Fibroblast of skin of right biceps (primary cell): ENCODE results near the gene TTC39B.
A peak's percentile ranks its signal among the peaks of the same experiment; 100 is the strongest.

Experiments
- DNase-seq: peaks from one replicate; pipeline ENCODE4 v3.0.0-alpha.2; 2013

The TTC39B gene

DNA sequence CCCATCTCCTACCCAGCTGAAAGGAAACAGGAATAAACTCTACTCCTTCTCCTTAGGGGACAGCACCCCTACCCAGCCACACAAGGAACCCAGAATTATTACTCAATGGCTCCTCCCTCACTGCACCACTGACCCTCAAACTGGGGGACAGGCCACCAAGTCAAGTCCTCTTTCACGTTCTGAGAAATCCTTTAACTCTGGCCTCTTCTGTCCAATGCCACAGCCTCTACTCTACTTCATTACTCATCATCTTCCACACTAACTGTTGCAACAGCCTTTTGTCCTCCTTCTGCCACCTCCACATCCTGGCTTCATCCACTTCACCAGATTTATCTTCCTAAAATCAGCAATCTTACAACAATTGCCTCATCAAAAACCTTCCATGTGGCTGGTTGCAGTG lies 6.8 kb downstream of the TTC39B start:
- no peak for DNase-seq

DNA sequence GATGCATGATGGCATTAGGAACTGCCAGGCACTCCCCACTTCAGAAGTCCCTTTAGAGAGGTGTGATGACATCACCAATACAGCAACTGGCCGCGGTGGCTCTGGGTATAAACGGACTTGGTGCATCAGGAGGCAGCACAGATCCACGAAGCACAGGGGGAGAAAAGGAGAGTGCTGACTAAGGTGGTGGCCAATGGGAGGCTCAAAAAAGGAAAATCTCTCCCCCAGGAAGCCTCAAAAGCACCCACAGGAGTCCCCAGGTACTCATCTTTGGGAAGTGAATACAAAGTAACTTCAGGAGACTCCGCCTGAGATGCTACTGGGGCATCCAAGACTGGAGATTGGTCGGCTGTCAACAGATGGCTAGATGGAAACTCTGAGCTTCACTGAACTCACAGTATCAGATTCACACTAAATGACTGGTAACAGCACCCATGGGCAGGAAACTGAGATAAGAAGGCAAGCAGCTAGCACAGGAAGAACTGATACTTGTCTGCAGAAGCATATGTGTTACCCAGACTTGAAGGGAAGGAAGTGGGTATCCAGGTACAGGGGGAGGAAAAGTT lies 7.6 kb downstream of the TTC39B start:
- DNase-seq: no peak

DNA sequence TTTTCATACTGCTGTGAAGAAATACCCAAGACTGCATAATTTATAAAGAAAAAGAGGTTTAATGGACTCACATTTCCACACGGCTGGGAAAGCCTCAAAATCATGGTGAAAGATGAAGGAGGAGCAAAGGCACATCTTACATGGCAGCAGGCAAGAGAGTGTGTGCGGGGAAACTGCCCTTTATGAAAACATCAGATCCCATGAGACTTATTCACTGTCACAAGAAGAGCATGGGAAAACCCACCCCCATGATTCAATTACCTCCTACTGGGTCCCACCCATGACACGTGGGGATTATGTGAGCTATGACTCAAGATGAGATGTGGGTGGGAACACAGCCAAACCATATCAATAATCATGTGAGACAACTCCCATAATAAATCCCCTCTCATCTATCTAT lies 8.7 kb downstream of the TTC39B start:
- no peak for DNase-seq

DNA sequence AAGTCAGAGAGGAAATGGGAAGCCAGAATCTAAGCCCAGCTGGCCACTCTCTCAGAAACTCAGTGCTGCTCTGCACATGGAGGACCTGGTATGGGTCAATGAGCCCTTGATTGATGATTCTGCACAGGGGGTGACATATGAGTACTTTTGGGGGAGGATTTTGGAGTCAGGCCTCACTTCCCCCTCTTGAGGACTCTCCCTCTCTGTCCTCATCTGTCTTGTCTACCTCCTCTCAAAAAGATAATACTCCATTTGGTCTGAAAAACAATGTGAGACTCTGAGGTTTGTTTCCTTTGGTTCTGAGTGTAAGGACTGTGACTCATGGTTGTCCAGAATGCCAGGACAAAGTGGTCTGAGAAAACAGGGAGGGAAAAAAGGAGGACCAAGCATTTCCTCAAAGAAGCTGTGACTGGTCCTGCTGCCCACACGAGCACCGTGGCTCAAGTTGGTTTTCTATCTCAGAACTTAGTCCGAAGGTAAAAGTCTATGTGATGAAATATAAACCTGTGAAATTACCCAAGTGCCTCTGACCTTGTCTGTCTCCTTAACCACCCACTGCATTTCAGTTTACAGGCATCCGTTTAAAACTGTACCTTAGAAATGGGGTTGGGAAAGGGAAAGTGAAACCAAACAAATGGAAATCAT lies 11.1 kb downstream of the TTC39B start:
- peak; percentile 60 for DNase-seq

DNA sequence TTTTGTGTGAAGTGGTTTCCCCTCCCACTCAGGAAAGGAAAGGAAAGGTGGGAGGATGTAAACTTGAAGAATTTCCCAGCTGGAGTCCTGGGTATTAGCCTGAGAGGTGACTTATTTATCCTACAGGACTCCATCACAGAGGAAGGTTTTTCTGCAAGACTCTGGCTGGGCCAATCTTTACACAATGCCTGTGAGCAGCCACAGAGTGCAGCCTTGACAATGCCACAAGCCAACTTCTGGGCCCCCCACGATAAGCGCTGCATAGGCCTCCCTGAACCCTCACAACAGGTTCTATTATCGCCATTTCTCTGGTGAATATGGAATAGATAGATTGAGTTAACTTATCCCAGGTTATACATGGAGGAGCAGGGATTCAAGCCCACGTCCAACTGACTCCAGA lies 12.4 kb downstream of the TTC39B start:
- no peak for DNase-seq

DNA sequence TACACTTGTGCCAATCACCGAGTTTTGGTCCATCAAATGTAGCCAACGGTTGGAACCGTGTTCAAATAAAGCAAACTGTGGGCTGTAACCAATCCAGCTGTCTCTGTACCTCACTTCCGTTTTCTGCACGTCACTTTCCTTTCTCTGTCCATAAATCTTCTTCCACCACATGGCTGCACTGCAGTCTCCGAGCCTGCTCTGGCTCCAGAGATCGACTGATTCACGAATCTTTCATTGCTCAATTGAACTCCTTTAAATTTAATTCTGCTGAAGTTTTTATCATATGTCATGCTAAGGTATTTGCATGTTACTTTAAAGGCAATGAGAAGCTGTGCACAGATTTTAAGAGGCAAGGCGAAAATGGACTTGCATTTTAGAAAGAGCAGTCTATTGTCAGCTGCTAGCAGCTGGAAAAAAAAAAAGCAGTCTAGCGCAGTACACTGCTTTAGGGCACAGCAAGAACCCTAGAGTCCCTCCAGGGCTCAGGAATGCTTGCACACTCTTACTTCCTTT lies 13.2 kb downstream of the TTC39B start:
- DNase-seq: peak; percentile 47

DNA sequence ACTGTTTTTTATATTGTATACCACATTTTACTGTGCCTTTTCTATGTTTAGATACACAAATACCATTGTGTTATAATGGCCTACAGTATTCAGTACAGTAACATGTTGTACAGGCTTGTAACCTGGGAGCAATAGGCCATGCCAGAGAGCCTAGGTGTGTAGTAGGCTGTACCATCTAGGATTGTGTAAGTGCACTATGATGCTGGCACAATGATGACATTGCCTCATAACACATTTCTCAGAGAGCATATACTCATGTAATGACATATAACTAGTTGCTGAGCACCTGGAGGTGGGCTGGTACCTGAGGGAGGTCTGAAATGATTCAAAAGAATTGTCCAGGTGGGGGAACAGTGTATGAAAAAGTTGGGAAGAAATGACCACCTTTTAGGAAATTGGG lies 13.9 kb downstream of the TTC39B start:
- no peak for DNase-seq

DNA sequence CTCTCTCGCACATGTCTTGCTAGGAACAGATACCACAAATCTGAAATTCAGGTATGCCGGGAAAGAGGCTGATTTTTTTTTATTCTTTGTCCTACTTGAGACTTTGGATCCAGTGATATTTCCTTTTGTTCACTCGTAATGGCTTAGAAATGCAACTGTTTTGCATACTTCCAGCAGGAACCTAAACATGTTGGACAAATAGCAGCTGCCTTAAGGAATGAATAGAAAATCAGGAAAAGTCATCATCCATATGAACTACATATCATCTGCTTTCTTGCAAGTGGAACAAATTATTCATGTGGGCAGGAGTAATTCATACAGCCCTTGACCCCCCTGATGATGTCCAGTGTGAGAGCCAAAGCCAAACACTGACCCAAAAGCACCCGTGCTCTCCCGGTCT lies 17.4 kb downstream of the TTC39B start:
- DNase-seq: no peak

DNA sequence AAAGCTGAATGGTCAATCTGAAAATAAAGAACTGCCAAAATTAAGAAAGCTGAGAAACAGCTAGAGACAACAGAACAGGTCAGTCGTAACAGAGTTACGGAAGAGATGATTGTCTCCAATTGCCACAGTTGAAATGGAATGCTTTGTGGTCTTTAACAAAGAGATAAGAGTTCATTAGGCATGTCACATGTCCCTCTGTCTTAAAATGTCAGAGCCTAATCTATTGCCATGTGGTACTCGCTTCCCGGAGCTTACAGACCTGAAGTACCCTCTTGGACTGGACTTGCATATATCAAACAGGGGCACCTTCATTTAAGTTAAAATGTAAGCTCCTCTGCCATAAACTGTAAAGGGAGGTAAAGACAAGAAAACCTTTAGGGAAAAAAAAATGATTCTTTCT lies 19.7 kb downstream of the TTC39B start:
- no peak for DNase-seq

DNA sequence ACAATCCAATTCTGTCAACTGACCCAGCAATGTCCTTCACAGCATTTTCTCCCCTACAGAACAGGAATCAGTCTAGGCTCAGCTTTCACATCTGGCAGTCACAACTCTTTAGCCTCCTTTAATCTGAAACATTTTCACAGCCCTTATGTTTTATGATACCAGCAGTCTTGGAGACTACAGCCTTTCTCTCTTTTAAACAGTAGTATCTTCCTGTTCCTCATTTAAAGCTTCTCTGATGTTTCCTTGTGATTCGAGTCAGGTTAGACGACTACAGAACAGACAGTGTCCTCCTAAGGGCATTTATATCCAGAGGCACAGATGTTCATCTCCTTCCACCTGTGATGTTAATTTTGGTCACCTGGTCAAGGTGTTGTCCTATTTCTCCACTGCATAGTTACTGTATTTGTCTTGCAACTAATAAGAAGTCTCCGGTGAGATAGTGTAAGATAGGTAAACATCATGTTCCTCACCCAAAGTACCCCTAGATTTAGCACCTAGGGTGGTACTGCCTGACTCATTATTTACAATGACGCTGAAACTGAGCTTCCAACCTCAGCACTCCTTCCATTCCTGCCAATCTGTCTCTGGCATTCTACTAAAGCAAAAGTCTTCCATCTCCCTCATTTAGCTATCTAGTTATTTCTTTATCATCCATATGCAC lies 20.7 kb downstream of the TTC39B start:
- DNase-seq: no peak

DNA sequence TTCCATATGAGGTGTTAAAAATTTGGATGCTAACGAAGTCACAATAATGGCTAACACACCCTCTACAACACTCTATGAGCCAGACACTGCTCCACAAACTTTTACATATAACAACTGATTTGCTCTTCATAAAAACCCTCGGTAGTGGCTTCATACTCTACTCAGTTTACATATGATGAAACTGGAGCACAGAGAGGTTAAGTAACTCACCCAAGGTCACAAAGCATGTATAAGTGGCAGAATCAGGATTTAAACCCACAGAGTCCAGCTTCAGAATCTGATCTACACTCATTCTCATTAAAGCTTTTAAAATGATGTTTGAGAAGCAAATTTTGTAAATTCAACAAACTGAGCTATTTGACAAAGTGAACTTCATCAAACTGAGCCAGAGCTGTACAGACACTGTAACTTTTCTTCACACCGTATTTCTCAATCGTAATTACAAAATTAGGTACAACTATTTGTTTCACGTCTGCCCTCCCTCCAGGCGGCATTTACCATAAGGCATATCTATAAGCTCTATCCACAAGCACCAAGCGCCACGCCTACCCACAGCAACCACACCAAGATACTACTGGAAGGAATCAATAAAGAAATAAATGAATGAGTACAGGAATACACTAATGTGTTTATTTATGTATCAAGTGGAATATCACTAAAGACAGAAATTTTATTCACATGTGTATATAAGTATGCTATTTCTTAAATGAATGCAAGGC lies 24.3 kb downstream of the TTC39B start:
- no peak for DNase-seq

DNA sequence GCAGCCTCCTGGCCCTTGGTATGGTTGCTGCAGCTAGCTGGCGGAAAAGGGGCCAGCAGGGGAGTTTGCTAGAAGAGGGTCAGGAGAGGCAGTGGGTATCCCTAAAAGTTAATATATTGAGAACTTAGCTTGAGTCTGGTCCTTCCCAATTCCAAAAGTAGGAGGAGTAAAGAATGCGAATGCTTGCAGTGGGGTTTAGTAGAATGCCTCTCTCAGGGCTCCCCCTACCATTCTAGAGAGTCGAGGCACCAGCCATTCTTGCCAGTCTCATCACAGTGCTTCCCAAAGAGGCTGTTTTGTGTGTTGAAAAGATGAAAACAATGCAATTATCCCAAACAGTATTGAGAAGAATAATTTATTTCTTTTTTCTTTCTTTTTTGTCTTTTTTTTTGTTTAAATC lies 26.4 kb downstream of the TTC39B start:
- no peak for DNase-seq

DNA sequence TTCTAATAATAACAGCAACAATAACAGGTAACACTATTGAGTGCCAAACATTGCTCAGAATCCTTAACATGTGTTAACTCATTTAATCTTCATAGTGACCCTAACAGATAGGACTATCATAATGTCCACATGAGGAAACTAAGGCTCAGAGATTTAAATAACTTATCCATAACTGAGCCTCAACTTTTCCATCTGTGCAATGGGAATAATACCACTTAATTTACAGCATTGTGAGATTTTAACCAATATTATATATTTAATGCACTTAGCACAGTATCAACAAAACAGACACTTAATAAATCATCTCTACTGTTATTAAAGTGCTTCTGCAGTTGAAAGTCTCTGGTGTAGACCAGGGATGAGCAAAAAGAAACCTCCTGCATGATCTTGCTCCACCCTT lies 28.2 kb downstream of the TTC39B start:
- DNase-seq: no peak

DNA sequence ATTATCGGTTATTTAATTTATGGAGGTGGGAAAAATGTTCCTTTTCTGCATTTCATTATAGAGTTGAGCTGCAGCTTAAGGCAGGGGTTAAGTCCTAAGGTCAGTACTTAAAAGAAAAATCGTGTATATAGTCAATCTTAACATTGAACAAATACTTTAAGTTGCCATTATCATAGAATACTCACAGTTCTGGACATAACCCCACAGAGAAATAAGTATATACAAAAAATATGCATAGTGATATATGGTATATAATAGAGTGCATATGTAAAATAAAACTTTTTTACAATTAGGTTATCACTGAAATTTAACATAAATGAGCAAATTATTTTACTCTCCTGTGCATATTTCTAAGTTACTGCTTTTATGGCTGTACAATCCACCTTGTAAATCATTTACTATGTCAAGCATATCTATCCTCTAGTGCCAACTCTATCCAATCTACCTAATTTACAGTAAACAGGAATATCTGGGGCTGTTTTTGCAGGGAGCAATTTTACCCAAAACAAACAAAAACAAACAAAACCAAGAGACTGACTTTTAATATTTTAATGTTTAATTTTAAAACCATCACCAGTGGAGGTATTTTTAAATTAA lies 28.8 kb downstream of the TTC39B start:
- no peak for DNase-seq

DNA sequence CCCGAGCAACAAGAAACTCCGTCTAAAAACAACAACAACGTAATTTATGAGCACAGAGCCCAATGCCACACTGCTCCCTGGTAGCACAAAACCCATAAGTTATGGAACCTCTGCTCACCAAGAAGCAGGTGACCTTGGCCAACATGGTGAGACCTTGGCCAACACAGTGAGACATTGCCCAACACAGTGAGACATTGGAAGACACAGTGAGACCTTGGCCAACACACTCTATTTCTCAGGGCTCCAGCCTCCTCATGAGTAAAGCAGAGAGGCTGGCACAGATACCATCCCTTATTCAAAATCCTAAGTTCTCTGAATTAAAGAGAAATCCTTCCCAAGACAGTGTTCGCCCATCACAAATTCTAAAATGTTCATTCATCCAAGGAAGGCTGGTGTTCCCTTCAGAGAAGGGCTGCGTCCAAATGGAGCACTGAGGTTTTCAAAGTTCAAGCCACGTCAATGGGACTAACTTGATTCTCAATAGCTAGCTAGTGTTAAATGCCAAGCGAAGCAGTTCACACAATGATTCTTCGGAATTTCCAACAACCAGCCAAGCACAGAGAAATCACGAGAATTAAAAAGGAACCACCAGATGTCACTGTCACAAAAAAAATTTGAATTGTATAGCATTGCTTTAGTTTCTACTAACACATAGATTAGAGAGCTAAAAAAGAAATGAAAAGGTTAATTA lies 29.5 kb downstream of the TTC39B start:
- peak; percentile 25 for DNase-seq

DNA sequence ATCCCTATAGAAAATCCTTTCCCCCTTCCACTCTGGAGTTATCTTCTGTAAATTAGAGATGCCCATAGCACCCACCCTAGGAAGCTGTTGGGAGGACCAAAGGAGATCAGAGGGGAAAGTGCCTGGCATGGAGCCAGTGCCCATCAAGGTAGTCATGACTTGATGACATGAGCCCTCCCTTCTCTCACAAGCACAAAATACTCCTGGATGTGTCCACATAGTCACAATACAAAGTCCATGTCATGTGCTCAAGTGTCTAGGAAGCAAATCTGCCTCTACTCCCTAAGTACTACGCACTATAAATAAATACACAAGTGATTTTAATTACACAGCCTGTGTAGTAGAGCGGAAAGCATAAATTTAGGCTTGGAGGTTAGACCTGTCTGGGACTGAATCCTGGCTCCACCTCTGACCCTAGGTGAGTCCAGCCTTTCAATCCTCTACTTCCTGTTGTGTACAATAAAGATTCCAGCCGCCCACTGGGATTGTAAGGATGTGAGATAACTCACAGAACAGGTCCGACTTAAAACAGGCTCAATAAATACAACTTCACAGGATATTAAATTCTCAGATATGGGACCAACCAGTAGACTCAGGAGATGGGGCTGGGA lies 30.6 kb downstream of the TTC39B start:
- DNase-seq: no peak

DNA sequence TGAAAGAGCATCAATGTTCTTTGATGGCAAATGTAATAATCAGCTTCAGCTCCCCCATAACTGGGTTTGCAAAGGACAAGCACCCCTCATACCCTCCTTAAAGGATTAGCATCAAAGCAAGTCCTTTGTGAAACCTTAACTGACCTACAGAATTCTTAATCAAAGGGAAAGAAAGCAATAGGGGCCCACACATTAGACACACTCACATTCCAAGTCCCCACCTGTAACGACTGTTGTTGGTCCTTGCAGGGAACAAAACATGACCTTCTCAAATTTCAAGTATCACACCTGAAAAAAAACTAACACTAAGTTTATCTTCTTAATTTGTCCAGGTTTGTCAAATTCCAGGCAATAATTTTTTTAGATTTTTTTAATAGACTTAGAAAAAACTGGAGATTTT lies 32.6 kb downstream of the TTC39B start:
- no peak for DNase-seq

DNA sequence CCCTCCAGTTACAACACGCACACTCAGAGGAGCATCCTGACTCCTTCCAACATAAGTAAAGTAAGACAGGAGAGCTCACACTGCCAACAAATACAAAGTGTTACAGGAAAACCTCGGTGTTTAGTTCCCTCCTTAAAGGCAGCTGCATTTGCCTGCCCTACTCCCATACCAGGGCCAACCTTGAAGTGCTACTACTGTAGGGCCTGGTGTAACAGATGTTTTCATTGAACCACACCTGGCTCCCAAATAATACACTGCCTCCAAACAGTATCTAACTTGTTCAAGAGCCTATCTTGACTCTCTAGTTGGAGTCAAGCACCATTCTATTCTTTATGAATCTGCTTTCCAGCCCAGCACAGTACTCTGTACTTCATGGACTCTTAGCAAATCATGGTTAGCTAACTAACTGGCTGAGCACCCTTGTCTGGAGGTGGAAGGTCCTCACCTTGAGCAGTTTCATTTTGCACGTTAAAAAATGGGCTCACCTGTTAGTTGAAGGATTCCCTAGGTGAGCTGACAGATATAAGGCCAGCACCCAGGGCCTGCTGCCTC lies 34.6 kb downstream of the TTC39B start:
- DNase-seq: no peak

DNA sequence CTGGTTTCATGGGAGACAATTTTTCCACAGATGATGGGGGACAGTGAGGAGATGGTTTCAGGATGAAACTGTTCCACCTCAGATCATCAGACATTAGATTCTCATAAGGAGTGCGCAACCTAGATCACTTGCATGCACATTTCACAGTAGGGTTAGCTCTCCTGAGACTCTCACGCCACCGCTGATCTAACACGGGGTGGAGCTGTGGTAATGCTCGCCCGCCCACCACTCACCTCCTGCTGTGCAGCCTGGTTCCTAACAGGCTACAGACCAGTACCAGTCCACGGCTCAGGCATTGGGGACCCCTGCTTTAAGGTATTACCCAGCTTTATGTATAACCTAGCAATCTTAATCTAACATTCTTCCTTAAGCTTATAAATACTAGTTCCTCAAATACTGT lies 35.6 kb downstream of the TTC39B start:
- no peak for DNase-seq

DNA sequence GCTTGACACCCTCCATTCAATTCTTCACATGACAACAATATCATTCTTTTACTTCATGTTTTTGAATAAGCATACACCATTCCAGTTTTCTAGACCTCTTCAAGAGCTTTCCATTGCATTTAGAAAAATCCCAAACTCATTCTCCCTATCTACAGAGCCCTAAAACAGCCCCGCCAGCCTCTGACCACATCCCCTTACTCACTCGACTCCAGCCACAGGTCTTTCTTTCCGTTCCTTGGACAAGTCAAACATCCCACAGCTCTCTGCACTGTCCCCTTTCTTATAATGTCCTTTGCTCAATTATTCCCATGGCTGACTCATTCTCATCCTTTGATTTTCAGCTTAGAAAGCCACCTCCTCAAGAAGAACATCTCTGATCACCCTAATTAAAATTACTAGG lies 38.2 kb downstream of the TTC39B start:
- no peak for DNase-seq

DNA sequence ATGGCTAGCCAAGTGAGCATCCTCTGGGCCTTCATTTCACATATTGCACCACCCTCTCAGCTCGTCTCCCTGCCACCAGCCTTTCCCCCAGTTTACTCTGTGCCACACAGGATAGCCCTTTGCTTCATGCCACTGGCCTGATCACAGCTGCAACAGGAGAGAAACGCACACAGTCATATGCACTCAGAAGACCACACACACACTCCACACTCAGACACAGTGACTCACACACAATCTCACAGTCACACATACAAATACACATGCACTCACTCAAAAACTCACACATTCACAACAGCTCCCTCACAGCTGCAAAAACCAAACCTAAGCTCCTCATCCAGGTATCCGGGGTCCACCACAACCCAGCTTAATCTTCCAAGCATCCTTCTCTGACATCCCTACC lies 38.7 kb downstream of the TTC39B start:
- peak; percentile 10 for DNase-seq

DNA sequence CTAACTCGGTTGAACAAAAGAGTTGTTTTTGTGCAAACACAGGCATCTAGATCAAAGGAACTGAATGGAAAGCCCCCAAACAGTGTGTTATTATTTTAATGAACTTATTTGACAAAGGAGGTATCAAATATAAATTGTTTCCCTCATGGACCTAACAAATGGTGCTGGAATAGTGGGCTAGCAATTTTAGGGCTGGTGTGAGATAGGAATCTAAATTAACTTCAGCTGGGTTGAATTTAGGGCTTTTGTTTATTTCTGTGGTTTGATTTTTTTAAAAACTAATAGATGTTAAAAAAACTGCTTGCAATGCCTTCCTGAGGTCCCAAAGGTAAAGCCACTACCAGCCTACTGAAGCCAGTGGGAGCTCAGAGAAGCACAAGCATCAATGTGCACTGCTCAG lies 42.1 kb downstream of the TTC39B start:
- no peak for DNase-seq
